ENCODE results near the gene FAAP20.

FAAP20 gene

DNA sequence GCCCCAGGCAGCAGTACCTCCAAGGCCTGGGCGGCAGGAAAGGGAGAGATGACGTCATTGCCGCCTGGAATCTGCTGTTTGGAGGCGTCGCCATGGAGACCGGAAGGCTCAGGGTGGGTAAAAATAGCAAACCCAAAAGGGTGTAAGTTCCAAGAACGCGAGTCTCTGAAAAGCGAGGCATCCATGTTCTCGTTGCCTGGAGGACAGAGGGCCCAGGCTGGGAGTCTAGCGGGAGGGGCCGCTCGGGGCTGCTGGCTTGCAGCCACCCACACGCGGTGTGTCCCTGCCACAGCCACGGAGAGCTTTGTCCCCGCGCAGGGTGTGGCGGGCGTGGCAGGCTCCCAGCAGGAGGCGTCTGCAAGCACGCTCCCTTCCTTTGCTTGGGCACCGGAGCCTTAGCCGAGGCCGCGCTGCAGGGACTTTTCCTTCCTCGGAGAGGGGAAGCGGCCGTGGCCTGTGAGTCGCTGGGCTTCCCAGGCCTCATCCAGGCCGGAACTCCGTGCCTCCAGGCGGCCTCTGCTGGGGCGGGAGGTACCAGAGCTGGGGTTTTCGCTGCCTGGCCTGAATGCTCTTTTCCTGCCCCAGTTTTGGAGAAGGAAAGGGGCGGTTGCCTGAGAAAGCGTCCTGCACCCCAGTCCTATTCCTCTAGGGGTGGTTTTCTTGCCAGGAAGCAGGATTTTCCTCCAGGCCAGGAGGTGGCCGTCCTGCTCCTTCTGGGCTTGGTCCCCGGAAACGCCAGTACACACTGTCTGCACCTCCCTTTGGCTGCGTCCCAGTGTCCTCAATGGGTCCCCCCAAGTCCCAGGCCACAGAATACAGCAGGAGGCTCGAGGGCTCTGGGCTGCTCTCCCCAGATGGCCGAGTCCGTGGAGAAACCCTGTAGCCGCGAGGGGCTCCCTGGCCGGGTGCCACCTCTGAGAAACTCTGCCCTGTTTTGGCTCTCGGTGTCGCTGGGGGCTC lies 18.2 kb upstream of the FAAP20 start:
- DNase-seq, result peak; percentile 36 to 92 (median 75)

DNA sequence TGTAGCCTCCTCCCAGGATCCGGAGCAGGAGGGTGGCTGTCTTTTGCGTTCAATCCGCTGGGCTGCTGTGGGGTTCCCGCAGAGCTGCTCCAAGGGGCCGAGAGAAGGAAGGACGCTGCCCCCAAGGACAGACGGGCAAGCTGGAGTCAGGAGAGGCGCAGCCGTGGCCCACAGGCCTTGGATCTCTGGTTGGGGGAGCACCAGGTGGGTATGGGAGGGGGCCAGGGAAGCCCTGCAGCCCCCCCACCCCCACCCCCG lies 17.6 kb upstream of the FAAP20 start:
- no peak for DNase-seq

DNA sequence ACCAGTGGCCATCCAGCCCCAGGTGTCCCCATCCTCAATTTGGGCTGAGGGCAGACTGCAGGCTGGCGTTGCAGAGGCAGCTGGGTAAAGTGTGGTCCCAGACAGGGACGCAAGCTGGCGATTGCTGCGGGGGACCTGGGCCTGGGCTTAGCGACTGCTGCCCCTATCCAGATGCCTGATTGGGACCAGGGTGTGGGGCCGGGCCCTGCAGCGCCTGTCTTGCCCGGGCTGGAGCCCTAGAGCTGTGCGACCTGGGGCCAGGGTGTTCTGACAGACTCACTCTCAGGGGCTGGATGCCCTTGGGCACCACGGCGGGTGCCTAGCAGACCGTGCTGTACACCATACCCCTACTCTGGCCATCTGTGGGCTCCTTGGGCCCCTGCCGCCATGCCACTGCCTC lies 16.2 kb upstream of the FAAP20 start:
- no peak for DNase-seq

DNA sequence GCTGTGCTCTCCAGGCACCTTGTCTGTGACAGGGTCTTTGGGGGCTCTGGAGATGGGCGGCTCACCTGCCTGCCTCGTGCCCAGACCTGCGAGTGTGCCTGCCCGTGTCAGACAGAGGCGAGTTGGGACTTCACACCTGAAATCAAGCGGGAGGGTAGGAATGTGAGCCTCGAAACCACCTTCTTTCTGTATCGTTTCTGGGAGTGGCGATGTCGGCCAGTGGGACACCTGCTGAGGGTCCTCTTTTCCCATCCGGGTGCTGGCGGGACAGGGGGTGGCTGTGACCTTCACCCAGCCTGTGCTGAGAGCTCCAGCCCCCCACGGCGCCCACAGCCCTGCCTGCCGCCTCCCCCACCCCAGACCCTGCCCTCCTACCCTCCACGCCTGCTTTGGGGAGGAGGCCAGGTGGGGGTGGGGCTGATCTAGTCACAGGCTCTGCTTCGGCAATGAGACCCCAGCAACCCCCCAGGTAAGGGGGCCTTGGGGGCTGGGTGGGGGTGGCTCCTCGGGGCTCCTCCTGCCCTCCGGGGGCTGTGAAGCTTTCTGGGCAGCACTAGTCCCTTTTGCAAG lies 15.6 kb upstream of the FAAP20 start:
- DNase-seq, result no peak

DNA sequence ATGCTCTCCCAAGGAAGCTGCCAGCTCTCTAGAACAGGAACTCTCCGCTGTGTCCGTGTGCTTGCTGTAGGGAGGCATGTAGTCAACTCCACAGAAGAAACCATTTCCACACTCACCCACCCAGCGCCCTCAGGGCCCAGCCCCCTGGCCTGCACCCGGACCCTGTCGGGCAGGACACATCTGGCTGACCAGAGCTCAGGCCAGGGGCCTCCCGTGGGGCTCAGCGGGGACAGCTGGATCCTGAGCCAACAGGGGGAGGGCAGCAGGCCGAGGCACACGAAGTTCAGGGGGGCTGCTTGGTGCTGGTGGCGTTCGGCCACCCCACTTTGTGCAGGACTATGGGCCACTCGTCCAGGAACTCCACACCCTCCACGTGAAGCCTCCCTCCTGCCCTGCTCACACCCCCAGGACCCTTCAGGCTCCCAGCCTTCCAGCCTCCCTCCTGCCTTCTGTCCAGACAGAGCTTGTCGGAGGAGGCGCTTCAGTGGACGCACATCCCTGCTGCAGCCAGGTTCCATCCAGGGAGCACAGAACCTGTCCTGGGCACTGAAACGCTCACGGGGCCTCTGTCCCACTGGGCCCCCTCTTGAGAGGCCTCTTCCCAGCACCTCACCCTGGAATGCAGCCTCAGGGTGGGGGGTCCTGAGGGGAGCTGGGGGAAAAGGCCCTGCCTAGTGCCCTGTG lies 15.0 kb upstream of the FAAP20 start:
- no peak for DNase-seq

DNA sequence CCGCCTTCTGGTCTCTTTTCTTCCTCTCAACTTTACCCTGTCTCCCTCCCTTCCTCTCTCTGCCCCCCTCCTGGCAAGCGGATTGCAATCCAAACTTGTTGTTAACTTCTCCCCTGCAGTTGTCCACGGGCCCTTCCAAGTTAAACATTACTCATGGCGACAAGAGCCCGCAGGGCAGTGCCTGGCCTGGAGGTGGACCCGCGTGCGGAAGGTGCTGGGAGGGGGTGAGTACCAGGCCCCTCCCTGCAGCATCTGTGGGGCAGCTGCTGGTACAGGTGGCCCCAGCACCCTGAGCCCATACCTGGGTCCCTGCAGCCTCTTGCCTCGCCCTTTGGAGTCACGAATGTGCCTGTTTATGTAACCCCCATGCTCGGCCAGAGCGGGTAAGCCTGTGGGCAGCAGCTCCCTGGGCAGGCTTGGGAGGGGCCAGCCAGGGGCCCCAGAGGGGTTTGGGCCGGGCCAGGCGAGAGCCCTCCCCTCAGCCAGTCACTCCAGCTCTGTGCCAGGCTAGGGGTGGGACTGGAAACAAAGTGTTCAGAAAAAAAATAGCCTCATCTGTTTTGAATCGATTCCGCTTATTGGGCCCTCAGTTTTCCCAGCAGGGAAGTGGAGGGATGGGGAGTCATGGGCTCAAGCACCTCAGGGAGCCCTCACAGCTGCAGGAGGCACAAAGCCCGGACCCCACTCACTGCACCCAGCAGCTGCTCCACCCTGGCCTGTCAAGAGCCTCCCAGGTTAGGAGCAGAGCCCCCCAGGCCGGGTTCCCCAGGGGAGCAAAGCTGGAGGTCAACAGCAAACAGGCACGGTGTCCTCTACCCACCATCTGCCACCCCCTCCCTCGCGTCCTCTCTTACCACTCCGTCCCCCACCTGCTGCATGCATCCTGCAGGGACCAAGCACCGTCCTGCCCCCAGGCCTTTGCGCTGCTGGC lies 14.0 kb upstream of the FAAP20 start:
- no peak for DNase-seq

DNA sequence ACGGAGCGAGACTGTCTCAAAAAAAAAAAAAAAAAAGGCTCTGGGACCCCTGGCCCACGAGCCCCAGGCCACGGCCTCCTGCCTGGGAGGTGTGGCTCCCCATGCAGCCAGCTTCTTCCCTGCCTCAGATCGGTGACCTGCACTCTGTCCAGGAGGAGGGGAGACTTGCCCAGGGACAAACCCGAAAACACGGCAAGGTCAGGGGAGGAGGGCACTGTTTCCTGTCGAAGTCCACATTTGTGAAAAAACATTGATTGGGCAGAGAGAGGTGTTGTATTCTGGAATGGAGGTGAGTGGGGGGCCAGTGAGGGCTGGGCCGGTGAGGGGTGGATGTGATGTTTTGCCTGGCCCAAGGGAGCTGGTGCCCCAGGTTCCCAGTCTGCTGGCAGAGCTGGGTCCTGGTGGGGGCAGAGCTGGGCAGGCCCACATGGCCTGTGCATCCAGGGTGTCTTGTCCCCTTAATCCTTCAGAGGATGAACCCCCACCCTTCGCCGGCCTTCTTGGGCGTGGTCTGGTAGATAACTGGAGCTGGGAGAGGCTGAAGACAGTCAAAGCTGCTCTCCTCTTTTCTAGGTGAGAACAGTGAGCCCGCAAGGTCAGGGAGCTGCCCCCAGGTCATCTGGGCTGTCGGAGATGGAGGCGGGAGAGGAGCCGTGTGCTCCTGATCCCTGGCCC lies 12.4 kb upstream of the FAAP20 start:
- DNase-seq, result no peak

DNA sequence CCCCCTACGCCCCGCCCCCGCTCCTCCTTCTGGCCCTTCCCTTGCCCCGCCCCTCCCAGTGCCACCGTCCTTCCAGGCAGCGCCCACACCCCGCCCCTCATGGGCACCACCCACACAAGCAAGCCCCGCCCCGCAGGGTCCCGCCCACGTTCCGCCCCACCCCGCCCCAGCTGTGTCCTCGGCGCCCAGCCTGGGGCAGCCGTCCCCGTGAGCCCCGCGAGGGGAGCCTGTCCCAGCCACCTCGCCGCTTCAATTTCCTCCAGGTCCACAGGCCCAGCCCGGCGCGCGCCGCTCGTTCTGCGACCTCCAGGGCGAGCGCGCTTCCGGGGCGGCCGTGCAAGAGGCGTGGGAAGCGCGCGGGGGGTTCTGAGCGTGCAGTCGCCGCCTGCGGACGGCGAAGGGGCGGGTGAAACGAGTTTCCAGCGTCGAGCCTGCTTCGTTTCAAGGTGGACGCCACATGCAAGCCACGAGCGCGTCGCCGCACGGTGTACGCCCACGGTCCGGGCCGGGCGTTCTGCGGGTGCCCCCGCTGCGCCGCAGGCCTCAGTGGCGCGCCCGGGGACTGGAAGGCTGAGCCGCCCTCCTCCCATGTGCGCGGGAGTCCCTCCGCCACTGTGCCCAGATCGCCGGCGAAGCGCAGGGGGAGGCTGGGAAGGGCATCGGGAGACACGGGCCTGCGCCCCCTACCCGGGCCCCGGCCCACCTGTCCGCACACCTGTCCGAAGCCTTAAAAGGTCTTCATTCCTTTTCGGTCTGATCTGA lies 10.8 kb upstream of the FAAP20 start:
- peak in 55 of 56 donors; percentile 49 to 99 (median 90) for DNase-seq

DNA sequence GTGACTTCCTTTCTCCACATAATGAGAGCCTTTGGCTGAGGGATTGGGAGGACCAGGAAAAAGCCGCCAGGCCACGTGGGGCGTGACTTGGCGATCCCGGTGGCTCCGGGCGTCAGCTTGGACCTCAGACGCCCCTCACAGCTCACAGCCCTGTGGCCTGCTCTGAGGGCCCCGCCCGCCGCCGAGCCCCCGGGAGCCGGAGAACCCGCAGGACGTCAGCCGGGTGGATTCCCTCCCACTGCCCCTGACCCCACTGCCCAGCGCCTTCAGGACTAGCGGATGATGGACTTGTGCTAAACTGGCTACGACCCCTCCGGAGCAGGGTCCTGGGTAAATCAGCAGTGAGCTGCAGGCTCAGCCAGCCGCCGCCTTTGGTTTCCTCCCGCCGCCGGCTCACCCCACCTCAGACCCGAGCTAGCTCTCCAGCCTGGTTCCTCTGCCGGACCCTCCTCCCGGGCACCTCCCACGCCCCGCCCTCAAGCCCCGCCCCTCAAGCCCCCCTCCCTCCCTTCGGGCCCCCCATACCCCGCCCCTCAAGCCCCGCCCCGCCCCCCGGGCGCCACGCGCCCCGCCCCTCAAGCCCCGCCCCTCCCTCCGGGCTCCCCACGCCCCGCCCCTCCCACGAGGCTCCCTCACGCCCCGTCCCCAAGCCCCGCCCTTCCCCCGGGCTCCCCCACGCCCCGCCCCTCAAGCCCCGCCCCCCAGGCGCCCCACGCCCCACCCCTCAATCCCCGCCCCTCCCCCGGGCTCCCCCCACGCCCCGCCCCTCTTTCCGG lies 10.0 kb upstream of the FAAP20 start:
- DNase-seq, result peak in 34 of 56 donors; percentile 42 to 95 (median 80)

DNA sequence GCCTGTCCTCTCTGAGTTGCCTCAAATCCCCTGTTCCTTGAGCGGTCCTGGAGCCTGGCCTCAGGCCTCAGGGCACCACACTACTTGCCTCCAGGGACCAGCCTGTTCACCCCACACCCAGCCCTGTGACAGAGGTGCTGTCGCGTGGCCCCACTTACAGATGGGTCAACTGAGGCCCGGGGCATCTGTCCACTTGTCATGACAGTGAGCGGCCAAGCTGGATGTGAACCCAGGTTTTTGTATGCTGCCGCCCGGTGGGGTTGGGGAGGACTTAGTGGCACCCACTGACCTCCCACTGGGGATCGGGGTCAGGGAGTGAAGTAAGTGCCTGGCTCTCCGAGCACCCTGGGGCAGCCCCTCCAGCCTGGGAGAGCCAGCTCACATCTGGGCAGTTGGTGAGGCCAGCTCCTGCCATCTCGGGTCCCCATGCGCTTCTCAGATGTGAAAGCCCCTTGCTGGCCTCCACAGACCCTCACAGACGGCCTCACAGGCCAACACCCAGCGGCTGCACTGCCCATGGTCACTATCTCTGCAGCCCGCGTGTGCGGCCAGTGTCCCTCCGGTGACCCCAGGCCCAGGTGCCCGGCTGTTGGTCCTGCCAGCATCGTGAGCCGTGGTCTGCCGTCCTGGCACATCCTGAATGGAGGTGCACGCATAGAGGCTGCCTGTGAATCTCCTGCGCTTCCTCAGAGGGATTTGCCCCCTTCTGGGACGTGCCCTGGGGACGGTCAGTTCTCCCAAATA lies 9.3 kb upstream of the FAAP20 start:
- DNase-seq, result no peak

DNA sequence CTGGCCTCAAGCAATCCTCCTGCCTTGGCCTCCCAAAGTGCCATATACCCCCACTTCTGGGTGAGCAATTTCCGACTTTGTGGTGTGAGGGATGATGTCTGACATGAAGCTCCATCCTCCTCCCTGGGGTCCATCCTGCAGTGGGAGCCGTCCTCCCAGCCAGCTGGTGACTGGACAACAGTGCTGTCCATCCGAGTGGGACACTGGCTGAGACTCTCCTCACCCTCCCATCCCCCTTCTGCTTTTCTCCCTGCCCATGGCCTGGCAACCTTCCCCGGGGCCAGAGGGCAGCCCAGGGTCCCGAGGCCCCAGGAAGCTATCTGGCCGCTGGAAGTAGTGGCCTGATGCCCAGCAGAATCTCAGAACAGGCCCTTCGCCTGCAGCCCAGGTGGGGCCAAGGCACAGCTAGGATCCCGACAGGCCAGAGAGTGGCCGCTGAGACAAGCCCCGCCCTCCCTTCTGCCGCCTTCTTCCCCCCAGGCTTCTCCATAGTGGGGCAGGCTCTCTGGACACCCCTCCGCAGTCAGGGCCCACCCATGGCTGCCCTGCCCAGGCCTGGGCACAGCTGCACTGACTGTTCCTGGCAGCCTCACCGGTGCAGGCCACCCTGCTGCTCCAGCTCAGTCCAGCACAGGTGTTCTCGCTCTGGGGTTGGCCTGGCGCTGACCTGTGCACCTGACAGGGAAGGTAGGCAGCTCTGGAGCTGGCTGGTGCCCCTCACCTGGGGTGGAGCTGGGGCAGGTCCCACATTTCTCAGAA lies 8.4 kb upstream of the FAAP20 start:
- no peak for DNase-seq

DNA sequence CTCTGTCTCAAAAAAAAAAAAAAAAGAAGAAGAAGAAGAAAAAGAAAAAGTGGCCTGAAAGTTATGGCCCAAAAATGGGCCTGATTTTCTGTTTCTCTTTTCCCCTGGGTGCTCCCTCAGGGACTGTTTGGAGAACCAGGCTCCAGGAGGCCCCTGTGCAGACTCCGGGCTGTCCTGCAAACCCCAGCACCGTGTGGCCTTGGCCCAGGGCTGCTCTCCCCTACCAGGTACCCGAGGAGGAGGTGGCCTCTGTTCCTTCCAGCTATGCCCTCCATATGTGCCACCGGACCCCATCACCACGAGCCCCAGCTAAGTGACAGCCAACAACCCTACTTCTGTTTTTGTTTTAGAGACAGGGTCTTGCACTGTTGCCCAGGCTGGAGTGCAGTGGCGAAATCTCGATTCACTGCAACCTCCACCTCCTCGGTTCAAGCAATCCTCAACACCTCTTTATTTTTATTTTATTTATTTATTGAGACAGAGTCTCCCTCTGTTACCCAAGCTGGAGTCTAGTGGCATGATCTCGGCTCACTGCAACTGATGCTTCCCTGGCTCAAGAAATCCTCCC lies 7.5 kb upstream of the FAAP20 start:
- no peak for DNase-seq

DNA sequence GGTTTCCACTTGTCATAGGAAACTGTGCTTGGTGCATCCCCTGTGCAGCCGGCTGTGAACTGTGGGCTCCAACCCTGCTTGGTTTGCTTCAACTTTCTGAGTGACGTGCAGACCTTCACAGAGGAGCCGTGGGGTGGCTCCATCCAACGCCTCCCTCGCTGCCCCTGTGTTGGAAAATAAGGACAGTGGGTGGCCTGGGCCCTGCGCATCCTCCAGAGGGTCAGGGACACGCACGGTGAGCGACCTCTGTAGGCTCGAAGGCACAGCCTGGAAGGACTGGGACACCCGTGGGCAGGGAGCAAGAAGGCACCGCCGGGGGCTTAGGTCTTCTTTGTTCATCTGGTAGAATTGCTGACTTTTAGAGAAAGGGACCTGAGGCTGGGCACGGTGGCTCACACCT lies 6.5 kb upstream of the FAAP20 start:
- no peak for DNase-seq

DNA sequence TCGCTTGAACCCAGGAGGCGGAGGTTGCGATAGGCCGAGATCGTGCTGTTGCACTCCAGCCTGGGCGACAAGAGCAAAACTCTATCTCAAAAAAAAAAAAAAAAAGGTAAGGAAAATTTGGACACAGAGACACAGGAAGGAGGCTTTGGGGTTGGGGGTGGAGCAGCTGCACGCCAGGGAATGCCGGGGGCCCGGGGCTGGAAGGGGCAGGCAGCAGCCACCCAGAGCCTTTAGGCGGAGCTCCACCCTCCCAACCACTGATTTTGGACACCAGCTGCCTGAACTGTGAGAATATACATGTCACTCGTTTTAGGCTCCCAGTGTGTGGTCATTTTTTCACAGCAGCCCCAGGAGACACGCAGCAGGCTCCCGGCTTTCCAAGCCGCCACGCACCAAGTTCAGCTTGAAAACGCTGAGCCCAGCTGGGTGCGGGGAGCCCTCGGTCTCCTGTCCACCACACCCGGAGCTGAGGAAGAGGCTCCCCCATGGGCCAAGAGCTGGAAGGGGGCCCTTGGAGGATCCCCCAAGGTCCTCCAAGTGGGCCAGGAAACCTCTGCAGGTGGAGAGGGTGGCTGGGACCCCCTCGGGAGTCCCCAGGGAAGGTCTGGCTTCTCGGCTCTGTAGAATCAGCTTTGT lies 5.9 kb upstream of the FAAP20 start:
- DNase-seq, result no peak

DNA sequence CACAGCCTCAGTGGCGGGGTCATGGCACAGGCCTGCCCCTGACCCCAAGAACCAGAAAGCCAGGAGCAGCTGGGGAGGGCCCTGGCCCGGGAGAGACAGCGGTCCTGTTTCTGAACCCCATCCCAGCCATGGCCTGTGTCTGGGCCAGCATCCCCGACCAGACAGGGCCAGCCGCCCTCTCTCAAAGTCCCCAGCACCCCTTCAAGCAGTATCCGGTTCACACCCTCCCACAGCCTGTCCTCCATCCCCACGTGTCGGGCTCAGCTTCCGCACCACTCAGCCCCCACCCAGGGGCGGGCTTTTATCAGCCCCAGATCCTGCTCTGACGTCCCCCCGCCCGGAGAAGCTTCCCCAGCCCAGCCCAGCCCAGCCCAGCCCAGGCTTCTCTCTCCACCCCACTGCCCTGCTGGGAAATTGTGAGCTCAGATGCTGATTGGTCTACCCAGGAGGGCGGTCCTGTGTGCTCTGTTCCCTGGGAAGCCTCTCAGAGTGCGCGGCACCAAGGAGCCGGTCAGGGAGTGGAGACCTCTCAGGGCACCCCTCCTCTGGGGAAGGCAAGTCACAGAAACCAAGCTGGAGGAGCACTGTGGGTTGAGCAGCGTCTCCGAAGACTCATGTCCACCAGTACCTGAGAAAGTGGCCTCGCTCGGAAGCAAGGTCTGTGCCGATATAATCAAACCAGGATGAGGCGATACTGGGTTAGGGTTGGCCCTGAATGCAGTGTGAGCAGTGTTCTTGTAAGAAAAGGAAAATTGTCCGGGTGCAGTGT lies 4.7 kb upstream of the FAAP20 start:
- peak in 50 of 56 donors; percentile 10 to 81 (median 52) for DNase-seq

DNA sequence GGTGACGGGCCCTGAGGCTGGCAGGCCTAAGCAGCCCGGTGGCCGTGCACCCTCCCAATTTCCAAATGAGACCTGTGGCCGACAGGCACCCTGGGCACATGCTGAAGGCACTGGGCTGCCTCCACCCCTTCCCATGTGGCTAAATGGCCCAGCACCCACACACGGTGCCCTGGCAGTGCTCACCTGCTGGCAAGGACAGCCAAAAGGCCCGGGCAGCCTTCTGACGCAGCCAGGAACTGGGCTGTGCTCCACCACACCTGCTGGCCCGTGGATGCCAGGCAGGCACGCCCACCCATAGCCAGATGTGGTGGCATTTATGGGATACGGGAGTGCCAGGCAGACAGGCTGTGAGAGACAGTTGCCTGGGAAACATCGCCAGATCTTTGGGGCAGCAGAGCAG lies 4.0 kb upstream of the FAAP20 start:
- DNase-seq, result no peak
